Fibroblast of lung (primary cell): ENCODE results near the gene TUG1. TPM values are rescaled to one million over a fixed set of nuclear protein-coding genes. Genes with fewer than 3 reads are reported as not detected.

Experiments used
- DNase-seq, 2 donors: peaks; one replicate each; pipeline versions ENCODE4 v3.0.0 to v3.0.0-alpha.2; 2010; ENCODE audit warnings: low read depth in 2 of 2
- H2AFZ ChIP-seq: 2 replicates; pipeline ENCODE4 v1.5.1; 2012; ENCODE audit warnings: low read length, control low read depth, inconsistent platforms
- H3K27ac ChIP-seq: 2 replicates; pipeline ENCODE4 v1.5.1; 2011; ENCODE audit warnings: low read length, control low read depth; ENCODE audit not compliant: insufficient read depth
- H3K27me3 ChIP-seq: 2 replicates; pipeline ENCODE4 v1.5.1; 2011; ENCODE audit warnings: mild to moderate bottlenecking, low read length; ENCODE audit not compliant: control insufficient read depth, insufficient read depth
- H3K36me3 ChIP-seq: 2 replicates; pipeline ENCODE4 v1.5.1; 2011; ENCODE audit warnings: low read length; ENCODE audit not compliant: control insufficient read depth, insufficient read depth
- H3K4me1 ChIP-seq: 2 replicates; pipeline ENCODE4 v1.5.1; 2011; ENCODE audit warnings: low read length; ENCODE audit not compliant: control insufficient read depth, insufficient read depth; ENCODE audit errors: extremely low read depth
- H3K4me2 ChIP-seq: 2 replicates; pipeline ENCODE4 v1.5.1; 2011; ENCODE audit warnings: low read length, control low read depth; ENCODE audit not compliant: insufficient read depth; ENCODE audit errors: extremely low read depth
- H3K4me3 ChIP-seq, 4 experiments: fragments of 200-600 bp in 1 of 4; sonication (generic) in 1 of 4; replicated peaks in 1 of 4; 2 replicates each; pipeline ENCODE4 v1.5.1; 2011 to 2016; ENCODE audit warnings: low read length in 4 of 4, low read depth in 3 of 4, mild to moderate bottlenecking in 3 of 4, control low read depth in 2 of 4, inconsistent platforms in 1 of 4, mixed read lengths in 1 of 4; ENCODE audit not compliant: insufficient read depth in 1 of 4; ENCODE audit errors: control extremely low read depth in 1 of 4
- H3K79me2 ChIP-seq: 2 replicates; pipeline ENCODE4 v1.5.1; 2012; ENCODE audit warnings: mild to moderate bottlenecking, low read length, inconsistent platforms; ENCODE audit not compliant: control insufficient read depth, insufficient read depth
- H3K9ac ChIP-seq: 2 replicates; pipeline ENCODE4 v1.5.1; 2011; ENCODE audit warnings: mild to moderate bottlenecking, low read length, control low read depth; ENCODE audit not compliant: insufficient read depth
- H3K9me3 ChIP-seq: 2 replicates; pipeline ENCODE4 v1.5.1; 2012; ENCODE audit warnings: low read depth, low read length; ENCODE audit not compliant: control insufficient read depth, insufficient read depth
- H4K20me1 ChIP-seq: 2 replicates; pipeline ENCODE4 v1.5.1; 2011; ENCODE audit warnings: low read length; ENCODE audit not compliant: control insufficient read depth, insufficient read depth; ENCODE audit errors: extremely low read depth
- EZH2 ChIP-seq: IDR thresholded peaks from 2 replicates; pipeline ENCODE4 v1.5.1; 2012; ENCODE audit warnings: low read length, control low read depth, mild to moderate bottlenecking; ENCODE audit errors: missing control alignments
- polyA minus RNA-seq: library from RNA; depleted of rRNA, polyadenylated mRNA; stranded (reverse); fragments of >200 nt; gene quantifications from 2 replicates; pipeline ENCODE4 v1.2.3, GENCODE V29; 2011; ENCODE audit warnings: low replicate concordance
- polyA plus RNA-seq, 2 donors: library from polyadenylated mRNA; depleted of rRNA in 1 of 2; stranded (reverse) in 1 of 2; unstranded in 1 of 2; fragments of >200 nt; gene quantifications; 2 replicates each; pipeline ENCODE4 v1.2.1, GENCODE V29; 2011 to 2012; ENCODE audit warnings: missing spikeins in 1 of 2
- total RNA-seq: library from RNA; depleted of rRNA; stranded (reverse); fragments of >200 nt; gene quantifications from 2 replicates; pipeline ENCODE4 v1.2.1, GENCODE V29; 2014
- TF ChIP-seq, protein P1 (sequence below), 2 donors: IDR thresholded peaks in 1 of 2; conservative IDR thresholded peaks in 1 of 2; 1 replicate in 1 of 2; 2 replicates in 1 of 2; pipeline ENCODE4 v1.5.1; 2011 to 2012; ENCODE audit warnings: low read length in 2 of 2, control low read depth in 1 of 2, inconsistent platforms in 1 of 2, low read depth in 1 of 2, mild to moderate bottlenecking in 1 of 2

The TUG1 gene
- total RNA-seq = 36.5 and 39.5 TPM in 2 replicates
- 83.2 and 114 TPM in 2 replicates for polyA plus RNA-seq
- 35.6 and 52.4 TPM in 2 replicates for polyA plus RNA-seq (2012)
- polyA minus RNA-seq = 32.6 and 49.3 TPM in 2 replicates

DNA sequence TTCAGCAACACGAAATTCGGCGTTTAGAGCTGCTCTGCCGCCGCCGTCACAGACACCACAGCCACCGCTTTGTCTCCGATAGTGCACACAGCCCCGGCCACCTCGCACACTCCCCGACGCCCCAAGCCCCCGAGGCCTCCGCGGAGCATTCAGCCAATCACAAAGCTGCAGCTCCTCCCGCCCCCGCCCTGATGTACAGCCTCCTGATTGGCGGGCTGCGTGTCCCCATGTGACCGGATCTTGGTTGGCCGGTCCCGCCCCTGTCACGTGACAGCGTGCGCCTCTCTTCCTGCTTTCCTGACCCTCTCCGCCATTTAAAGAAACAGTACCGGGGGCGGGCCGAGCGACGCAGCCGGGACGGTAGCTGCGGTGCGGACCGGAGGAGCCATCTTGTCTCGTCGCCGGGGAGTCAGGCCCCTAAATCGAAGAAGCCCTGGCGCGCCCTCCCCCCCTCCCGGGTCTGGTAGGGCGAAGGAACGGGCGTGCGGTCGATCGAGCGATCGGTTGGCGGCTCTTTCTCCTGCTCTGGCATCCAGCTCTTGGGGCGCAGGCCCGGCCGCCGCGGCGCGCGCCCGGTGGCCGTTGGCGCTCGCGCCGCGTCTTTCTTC lies at the start of gene TUG1:
Gene TUG1 (plus strand): TSS at position 342 of the 608 bp plus-strand sequence.
- Histone ChIP-seq H3K4me2 (peak within 1 kb of the TSS; percentile 79), H3K79me2 (peaks cover 68% of the 10 kb centered on the region), H3K9ac (peak within 1 kb of the TSS; percentile 97), H3K9me3 (no peaks in the 10 kb centered on the region), H3K4me3 (peak within 1 kb of the TSS; percentile 52 to 90 (median 72)), H3K4me1 (peaks cover 4% of the 10 kb centered on the region), H3K36me3 (peaks cover 11% of the 10 kb centered on the region), H2AFZ (peak within 1 kb of the TSS; percentile 77), H3K27me3 (no peaks in the 10 kb centered on the region), H4K20me1 (no peaks in the 10 kb centered on the region), H3K27ac (peak within 1 kb of the TSS; percentile 83)
- TF ChIP-seq, protein P1, sequence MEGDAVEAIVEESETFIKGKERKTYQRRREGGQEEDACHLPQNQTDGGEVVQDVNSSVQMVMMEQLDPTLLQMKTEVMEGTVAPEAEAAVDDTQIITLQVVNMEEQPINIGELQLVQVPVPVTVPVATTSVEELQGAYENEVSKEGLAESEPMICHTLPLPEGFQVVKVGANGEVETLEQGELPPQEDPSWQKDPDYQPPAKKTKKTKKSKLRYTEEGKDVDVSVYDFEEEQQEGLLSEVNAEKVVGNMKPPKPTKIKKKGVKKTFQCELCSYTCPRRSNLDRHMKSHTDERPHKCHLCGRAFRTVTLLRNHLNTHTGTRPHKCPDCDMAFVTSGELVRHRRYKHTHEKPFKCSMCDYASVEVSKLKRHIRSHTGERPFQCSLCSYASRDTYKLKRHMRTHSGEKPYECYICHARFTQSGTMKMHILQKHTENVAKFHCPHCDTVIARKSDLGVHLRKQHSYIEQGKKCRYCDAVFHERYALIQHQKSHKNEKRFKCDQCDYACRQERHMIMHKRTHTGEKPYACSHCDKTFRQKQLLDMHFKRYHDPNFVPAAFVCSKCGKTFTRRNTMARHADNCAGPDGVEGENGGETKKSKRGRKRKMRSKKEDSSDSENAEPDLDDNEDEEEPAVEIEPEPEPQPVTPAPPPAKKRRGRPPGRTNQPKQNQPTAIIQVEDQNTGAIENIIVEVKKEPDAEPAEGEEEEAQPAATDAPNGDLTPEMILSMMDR (conservative IDR thresholded peaks at IDR 0.05 in 1 of 2, IDR thresholded peaks at IDR 0.05 in 1 of 2; ENCODE audit: low read depth in 1 of 2, low read length in 2 of 2) = no peak
- no peak for TF ChIP-seq EZH2
- DNase-seq = peak; percentile 98 to 99

DNA sequence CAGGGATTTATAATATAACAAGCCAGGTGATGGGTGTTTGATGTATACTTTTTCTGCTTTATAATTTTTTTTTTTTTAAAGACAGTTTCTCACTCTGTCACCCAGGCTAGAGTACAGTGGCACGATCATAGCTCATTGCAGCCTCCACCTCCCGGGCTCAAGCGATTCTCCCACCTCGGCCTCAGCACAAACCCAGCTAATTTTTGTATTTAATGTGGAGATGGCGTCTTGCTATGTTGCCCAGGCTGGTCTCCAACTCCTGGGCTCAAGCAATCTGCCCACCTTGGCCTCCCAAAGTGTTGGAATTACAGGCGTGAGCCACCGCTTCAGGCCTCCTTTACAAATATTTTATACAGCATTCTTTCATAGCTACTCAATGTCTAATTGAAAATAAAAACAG lies 49.1 kb upstream of the TUG1 start:
- Histone ChIP-seq H3K36me3 (no peaks in the 10 kb centered on the region), H3K4me1 (no peaks in the 10 kb centered on the region), H4K20me1 (no peaks in the 10 kb centered on the region), H3K9me3 (no peaks in the 10 kb centered on the region), H2AFZ (no peak overlapping the region), H3K4me2 (no peak overlapping the region), H3K27me3 (no peaks in the 10 kb centered on the region), H3K79me2 (no peaks in the 10 kb centered on the region), H3K9ac (no peak overlapping the region), H3K27ac (no peak overlapping the region), H3K4me3 (no peak overlapping the region)
- no peak for DNase-seq
- TF ChIP-seq EZH2 = no peak
- TF ChIP-seq, protein P1 (conservative IDR thresholded peaks at IDR 0.05 in 1 of 2, IDR thresholded peaks at IDR 0.05 in 1 of 2; ENCODE audit: low read depth in 1 of 2, low read length in 2 of 2) = no peak

DNA sequence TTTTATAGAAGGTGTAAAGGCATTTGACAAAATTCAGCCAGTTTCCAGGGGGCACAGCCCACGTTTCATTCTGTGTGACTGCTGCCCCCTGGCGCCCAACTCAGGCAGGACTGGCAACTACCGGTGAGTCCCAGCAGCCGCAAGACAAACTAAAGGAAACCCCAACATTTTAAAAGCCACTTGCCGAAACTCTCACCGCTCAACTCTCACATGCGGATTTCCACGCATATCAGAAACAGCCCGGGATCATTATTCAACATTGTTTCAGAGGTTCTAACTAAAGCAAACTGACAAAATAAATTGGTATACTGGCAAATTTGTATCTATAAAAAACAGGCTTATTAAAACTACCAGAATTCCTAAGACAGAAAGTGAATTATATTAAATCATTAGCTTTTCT lies 48.7 kb upstream of the TUG1 start:
- Histone ChIP-seq H3K9me3 (no peaks in the 10 kb centered on the region), H3K79me2 (no peaks in the 10 kb centered on the region), H3K27me3 (no peaks in the 10 kb centered on the region), H2AFZ (no peak overlapping the region), H4K20me1 (no peaks in the 10 kb centered on the region), H3K4me2 (peak overlapping the region; percentile 59), H3K4me3 (peak overlapping the region in 2 of 4 experiments; percentile 22 to 33), H3K36me3 (no peaks in the 10 kb centered on the region), H3K27ac (no peak overlapping the region), H3K4me1 (no peaks in the 10 kb centered on the region), H3K9ac (no peak overlapping the region)
- DNase-seq = peak; percentile 43 to 65
- no peak for TF ChIP-seq EZH2
- TF ChIP-seq, protein P1 (conservative IDR thresholded peaks at IDR 0.05 in 1 of 2, IDR thresholded peaks at IDR 0.05 in 1 of 2; ENCODE audit: low read depth in 1 of 2, low read length in 2 of 2) = peak; percentile 81 to 84
